LNCaP clone FGC (cell line): Measurements from ENCODE around the gene PSMG3.

ENCODE experiments used
- DNase-seq: peaks from one replicate; pipeline ENCODE4 v3.0.0-alpha.2; 2011; ENCODE audit warnings: low read depth
- H3K4me3 ChIP-seq: 2 replicates; pipeline ENCODE4 v1.5.1; 2011; ENCODE audit warnings: mild to moderate bottlenecking, low read depth, low read length, control low read depth
- CTCF ChIP-seq: IDR thresholded peaks from 2 replicates; pipeline ENCODE4 v1.5.1; 2012; ENCODE audit warnings: mild to moderate bottlenecking; ENCODE audit not compliant: control insufficient read depth, insufficient read depth; ENCODE audit errors: extremely low read depth

PSMG3 gene

GRCh38 chr7:1610013-1610677, 40.3 kb upstream of the PSMG3 start:
- TF ChIP-seq CTCF = no peak
- no peak overlapping the region for H3K4me3 ChIP-seq
- no peak for DNase-seq

- no peak for DNase-seq
- TF ChIP-seq CTCF = no peak
- H3K4me3 ChIP-seq = no peak overlapping the region
Measured at GRCh38 chr7:1609023-1609422, 39.2 kb upstream of the PSMG3 start.

DNA sequence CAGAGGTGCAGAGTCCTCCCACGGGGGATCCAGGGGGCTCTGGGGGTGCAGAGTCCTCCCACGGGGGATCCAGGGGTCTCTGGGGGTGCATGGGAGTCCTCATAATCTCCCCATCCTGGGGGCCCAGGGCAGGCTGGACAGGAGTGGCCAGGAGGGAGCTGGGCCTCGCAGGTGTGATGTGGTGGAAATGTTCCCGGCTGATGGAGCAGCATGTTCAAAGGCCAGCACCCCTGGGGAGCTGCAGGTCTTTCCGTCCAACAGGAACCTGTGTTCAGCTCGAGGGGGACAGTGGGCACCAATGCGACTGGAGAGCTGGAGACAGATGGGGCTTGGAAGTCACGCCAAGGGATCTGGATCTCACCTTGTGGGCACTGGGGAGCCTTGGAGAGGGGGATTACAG, 38.5 kb upstream of the PSMG3 start:
- H3K4me3 ChIP-seq = peak overlapping the region; percentile 49
- no peak for TF ChIP-seq CTCF
- no peak for DNase-seq

GRCh38 chr7:1607696-1608095, 37.9 kb upstream of the PSMG3 start:
- peak overlapping the region; percentile 49 for H3K4me3 ChIP-seq
- DNase-seq = peak; percentile 14
- TF ChIP-seq CTCF = no peak

GRCh38 chr7:1607001-1607400, 37.2 kb upstream of the PSMG3 start:
- no peak for TF ChIP-seq CTCF
- no peak overlapping the region for H3K4me3 ChIP-seq
- DNase-seq = no peak

- H3K4me3 ChIP-seq = no peak overlapping the region
- DNase-seq = no peak
- TF ChIP-seq CTCF = no peak
Measured at GRCh38 chr7:1604383-1604782, 34.6 kb upstream of the PSMG3 start.
